ENCODE data around the gene TMEM163.

TMEM163 gene

DNA sequence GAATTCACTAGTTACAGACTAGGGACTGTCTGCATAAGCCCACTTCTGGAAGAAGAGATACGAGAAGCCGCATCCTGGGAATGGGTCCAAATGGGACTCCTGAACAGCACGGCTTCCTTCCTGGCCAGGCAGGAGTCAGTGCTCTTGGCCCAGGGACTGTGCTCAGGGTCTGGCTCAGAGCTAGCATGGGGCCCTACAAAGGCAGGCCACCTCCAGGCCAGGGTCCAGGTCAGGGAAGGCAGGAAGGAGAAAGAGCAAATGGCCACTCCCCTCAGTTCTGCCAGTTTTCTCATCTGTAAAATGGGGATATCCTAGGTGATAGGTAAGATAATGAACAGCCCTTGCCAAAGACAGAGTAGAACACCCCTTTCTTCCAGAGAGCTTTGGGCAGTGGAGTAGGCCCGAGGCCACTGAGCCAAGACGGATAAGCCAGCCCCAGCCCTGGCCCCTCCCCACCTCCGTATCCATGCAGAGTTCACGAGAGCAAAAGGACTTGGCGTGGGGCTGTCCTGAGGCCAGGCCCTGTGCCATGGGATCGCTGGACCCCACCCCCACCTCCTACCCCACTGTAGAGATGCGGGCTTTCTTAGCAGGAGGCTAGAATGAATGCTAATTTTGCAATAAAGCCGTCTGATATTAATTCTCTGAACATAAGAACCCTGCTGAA is 274.9 kb downstream of the TMEM163 start:
- Histone ChIP-seq H4K20me1 (ENCODE audit: control insufficient read depth, insufficient read depth, low read depth, low read length) (no peaks in the 10 kb centered on the region), H3K4me2 (ENCODE audit: low read length) (no peak overlapping the region), H3K9me3 (ENCODE audit: control insufficient read depth, insufficient read depth, low read length) (no peaks in the 10 kb centered on the region), H3K9me2 (replicated peaks; ENCODE audit: control insufficient read depth, low read length) (no peaks in the 10 kb centered on the region), H3K4me1 (ENCODE audit: control insufficient read depth, low read length) (no peaks in the 10 kb centered on the region), H3K79me2 (ENCODE audit: control insufficient read depth, low read length) (no peaks in the 10 kb centered on the region), H3K27ac (ENCODE audit: low read depth, low read length) (no peak overlapping the region), H3K27me3 (ENCODE audit: control insufficient read depth, low read length) (no peaks in the 10 kb centered on the region), H3F3A (ENCODE audit: control insufficient read depth, insufficient read depth) (no peaks in the 10 kb centered on the region), H3K36me3 (ENCODE audit: control insufficient read depth, low read length) (peaks cover 17% of the 10 kb centered on the region), H3K4me3 (ENCODE audit: low read length) (no peak overlapping the region)
- TF ChIP-seq, protein P1, sequence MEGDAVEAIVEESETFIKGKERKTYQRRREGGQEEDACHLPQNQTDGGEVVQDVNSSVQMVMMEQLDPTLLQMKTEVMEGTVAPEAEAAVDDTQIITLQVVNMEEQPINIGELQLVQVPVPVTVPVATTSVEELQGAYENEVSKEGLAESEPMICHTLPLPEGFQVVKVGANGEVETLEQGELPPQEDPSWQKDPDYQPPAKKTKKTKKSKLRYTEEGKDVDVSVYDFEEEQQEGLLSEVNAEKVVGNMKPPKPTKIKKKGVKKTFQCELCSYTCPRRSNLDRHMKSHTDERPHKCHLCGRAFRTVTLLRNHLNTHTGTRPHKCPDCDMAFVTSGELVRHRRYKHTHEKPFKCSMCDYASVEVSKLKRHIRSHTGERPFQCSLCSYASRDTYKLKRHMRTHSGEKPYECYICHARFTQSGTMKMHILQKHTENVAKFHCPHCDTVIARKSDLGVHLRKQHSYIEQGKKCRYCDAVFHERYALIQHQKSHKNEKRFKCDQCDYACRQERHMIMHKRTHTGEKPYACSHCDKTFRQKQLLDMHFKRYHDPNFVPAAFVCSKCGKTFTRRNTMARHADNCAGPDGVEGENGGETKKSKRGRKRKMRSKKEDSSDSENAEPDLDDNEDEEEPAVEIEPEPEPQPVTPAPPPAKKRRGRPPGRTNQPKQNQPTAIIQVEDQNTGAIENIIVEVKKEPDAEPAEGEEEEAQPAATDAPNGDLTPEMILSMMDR (IDR thresholded peaks at IDR 0.05; ENCODE audit: low read depth, low read length, poor library complexity, severe bottlenecking) = no peak
- TF ChIP-seq EZH2phosphoT487 (IDR thresholded peaks at IDR 0.05; ENCODE audit: borderline replicate concordance, low read length) = no peak

DNA sequence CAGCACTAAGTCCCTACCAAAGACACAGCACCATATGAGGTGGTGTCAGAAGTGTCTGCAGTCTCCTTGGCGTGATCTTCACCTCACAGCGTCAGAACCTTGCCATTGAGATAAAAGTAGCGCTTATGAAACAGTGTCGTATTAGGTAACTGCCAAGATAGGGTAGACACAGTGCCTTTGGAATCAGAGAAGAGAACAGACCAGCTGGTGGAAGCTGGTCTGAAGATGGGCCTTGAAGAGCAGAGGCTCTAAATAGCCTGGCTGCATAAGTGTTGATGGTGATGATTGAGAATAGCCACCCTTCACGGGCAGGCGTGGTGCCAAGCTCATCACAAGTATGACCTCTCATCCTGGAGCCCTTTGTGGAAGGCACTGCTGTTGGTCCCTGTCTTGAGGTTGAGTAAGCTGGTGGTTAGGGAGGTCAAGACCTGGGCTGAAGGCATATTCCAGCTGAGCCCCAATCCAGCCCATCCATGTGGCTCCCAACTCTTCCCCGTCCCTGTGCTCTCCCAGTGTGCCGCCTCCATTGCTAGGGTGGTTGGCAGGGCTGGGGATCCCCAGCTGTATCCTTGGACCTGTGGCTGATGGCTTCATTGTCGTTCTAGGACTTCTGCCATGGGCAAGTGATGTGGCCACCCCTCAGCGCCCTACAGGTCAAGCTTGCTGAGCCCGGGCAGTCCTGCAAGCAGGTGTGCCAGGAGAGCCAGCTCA is 277.5 kb downstream of the TMEM163 start:
- Histone ChIP-seq H3K4me2 (ENCODE audit: low read length) (no peak overlapping the region), H3K27ac (ENCODE audit: low read depth, low read length) (no peak overlapping the region), H3K9me3 (ENCODE audit: control insufficient read depth, insufficient read depth, low read length) (no peaks in the 10 kb centered on the region), H3F3A (ENCODE audit: control insufficient read depth, insufficient read depth) (no peaks in the 10 kb centered on the region), H3K27me3 (ENCODE audit: control insufficient read depth, low read length) (no peaks in the 10 kb centered on the region), H3K79me2 (ENCODE audit: control insufficient read depth, low read length) (no peaks in the 10 kb centered on the region), H3K36me3 (ENCODE audit: control insufficient read depth, low read length) (peaks cover 22% of the 10 kb centered on the region), H3K4me1 (ENCODE audit: control insufficient read depth, low read length) (peaks cover 4% of the 10 kb centered on the region), H3K9me2 (replicated peaks; ENCODE audit: control insufficient read depth, low read length) (no peaks in the 10 kb centered on the region), H4K20me1 (ENCODE audit: control insufficient read depth, insufficient read depth, low read depth, low read length) (no peaks in the 10 kb centered on the region), H3K4me3 (ENCODE audit: low read length) (no peak overlapping the region)
- TF ChIP-seq, protein P1 (IDR thresholded peaks at IDR 0.05; ENCODE audit: low read depth, low read length, poor library complexity, severe bottlenecking) = no peak
- TF ChIP-seq EZH2phosphoT487 (IDR thresholded peaks at IDR 0.05; ENCODE audit: borderline replicate concordance, low read length) = no peak

DNA sequence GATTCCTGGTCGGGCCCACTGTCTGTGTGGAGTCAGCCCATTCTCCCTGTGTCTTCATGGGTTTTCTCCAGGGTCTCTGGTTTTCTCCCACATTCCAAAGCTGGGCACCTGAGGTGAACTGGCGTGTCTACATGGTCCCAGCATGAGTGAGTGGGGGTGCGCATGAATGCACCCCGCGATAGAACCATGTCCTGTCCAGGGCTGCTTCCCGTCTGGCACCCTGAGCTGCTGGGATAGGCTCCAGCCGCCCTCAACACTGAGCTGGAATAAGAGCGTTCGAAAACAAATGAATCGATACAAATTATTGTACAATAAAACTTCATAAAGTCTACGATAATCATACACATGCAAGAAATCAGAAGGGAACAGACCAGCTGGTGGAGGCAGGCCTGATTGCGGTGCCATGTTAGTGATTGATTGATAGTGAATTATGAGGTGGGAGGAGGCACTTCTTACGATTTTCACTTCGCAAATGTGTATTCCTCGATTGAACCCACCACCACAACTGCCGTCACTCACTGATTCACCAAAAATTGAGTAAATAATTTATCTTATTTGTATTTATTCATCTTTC is 278.4 kb downstream of the TMEM163 start:
- no peak overlapping the region for H3K27ac ChIP-seq (ENCODE audit: low read depth, low read length)
- no peaks in the 10 kb centered on the region for H3K27me3 ChIP-seq (ENCODE audit: control insufficient read depth, low read length)
- H3K4me3 ChIP-seq (ENCODE audit: low read length) = no peak overlapping the region
- no peaks in the 10 kb centered on the region for H3K9me2 ChIP-seq (replicated peaks; ENCODE audit: control insufficient read depth, low read length)
- peaks cover 29% of the 10 kb centered on the region for H3K36me3 ChIP-seq (ENCODE audit: control insufficient read depth, low read length)
- no peaks in the 10 kb centered on the region for H4K20me1 ChIP-seq (ENCODE audit: control insufficient read depth, insufficient read depth, low read depth, low read length)
- H3K4me1 ChIP-seq (ENCODE audit: control insufficient read depth, low read length) = peaks cover 8% of the 10 kb centered on the region
- no peaks in the 10 kb centered on the region for H3F3A ChIP-seq (ENCODE audit: control insufficient read depth, insufficient read depth)
- no peaks in the 10 kb centered on the region for H3K79me2 ChIP-seq (ENCODE audit: control insufficient read depth, low read length)
- H3K4me2 ChIP-seq (ENCODE audit: low read length) = no peak overlapping the region
- no peak for TF ChIP-seq EZH2phosphoT487 (IDR thresholded peaks at IDR 0.05; ENCODE audit: borderline replicate concordance, low read length)
- TF ChIP-seq, protein P1 (IDR thresholded peaks at IDR 0.05; ENCODE audit: low read depth, low read length, poor library complexity, severe bottlenecking) = no peak
- H3K9me3 ChIP-seq (ENCODE audit: control insufficient read depth, insufficient read depth, low read length) = no peaks in the 10 kb centered on the region

Measured in DOHH2 (cell line).